Neural cell (in vitro differentiated cells): Measurements from ENCODE around the gene UBE3D.

Experiments used
- CTCF ChIP-seq: fragments of 450-650 bp; IDR thresholded peaks from 2 replicates; pipeline ENCODE4 v1.5.1; 2014; ENCODE audit warnings: antibody characterized with exemption, mild to moderate bottlenecking, moderate library complexity; ENCODE audit not compliant: poor library complexity, severe bottlenecking
- MXI1 ChIP-seq: fragments of 450-650 bp; conservative IDR thresholded peaks from 2 replicates; pipeline ENCODE4 v1.6.1; 2014; ENCODE audit warnings: antibody characterized with exemption, mild to moderate bottlenecking; ENCODE audit not compliant: poor library complexity, severe bottlenecking
- POLR2AphosphoS5 ChIP-seq: IDR thresholded peaks from 2 replicates; pipeline ENCODE4 v1.6.1; 2012
- REST ChIP-seq: IDR thresholded peaks from 2 replicates; pipeline ENCODE4 v1.6.1; 2012; ENCODE audit warnings: borderline replicate concordance

- TF ChIP-seq MXI1 (no peak), REST (no peak), CTCF (no peak), POLR2AphosphoS5 (no peak)
Measured at GRCh38 chr6:83071707-83072106, 6.1 kb upstream of the UBE3D start.
